Naive thymus-derived CD8-positive, alpha-beta T cell (primary cell): ENCODE data around the gene TBCEL. TPM values are rescaled to one million over a fixed set of nuclear protein-coding genes. Genes with fewer than 3 reads are reported as not detected.

Experiments used
- ATAC-seq, 2 donors: fragments of 150-1000 bp; cut with Tn5 transposase in 1 of 2; sonication (Bioruptor Pico), chemical (Tn5 transposase) in 1 of 2; 1 replicate in 1 of 2; 2 replicates in 1 of 2; pipeline ENCODE4 v1.10.0; 2021; ENCODE audit warnings: mild to moderate bottlenecking in 2 of 2, moderate library complexity in 2 of 2
- POLR2A ChIA-PET: fragments of 350-600 bp; sonication (Branson Sonifier 250); formaldehyde crosslinking; loops from one replicate; lab custom pipeline; 2021; ENCODE audit warnings: antibody characterized with exemption; lab: Charles Lee
- DNase-seq, 10 donors: peaks; one replicate each; pipeline versions ENCODE4 v3.0.0 to v3.0.0-alpha.2; 2020 to 2022
- H3K27ac Mint-ChIP-seq, 10 donors: one replicate each; pipeline ENCODE4 v1.8.0; 2020 to 2022; ENCODE audit warnings: mild to moderate bottlenecking in 10 of 10, mixed read lengths in 10 of 10, moderate library complexity in 4 of 10, inconsistent platforms in 1 of 10
- H3K27me3 Mint-ChIP-seq, 5 donors: one replicate each; pipeline ENCODE4 v1.8.0; 2021 to 2022; ENCODE audit warnings: mixed read lengths in 5 of 5
- H3K36me3 Mint-ChIP-seq, 3 donors: one replicate each; pipeline ENCODE4 v1.8.0; 2020 to 2022; ENCODE audit warnings: mixed read lengths in 3 of 3, mild to moderate bottlenecking in 2 of 3, inconsistent platforms in 1 of 3
- H3K4me1 Mint-ChIP-seq, 4 donors: one replicate each; pipeline ENCODE4 v1.8.0; 2021 to 2022; ENCODE audit warnings: mixed read lengths in 4 of 4
- H3K4me3 Mint-ChIP-seq, 10 donors: one replicate each; pipeline ENCODE4 v1.8.0; 2020 to 2022; ENCODE audit warnings: mild to moderate bottlenecking in 10 of 10, mixed read lengths in 10 of 10, moderate library complexity in 6 of 10, inconsistent platforms in 1 of 10
- H3K9me3 Mint-ChIP-seq, 9 donors: one replicate each; pipeline ENCODE4 v1.8.0; 2020 to 2022; ENCODE audit warnings: mixed read lengths in 9 of 9, mild to moderate bottlenecking in 3 of 9, inconsistent platforms in 1 of 9, moderate library complexity in 1 of 9
- polyA plus RNA-seq, 3 donors: library from polyadenylated mRNA; unstranded; fragments of 300-500 nt; fragmentation: Illumina TruSeq; gene quantifications; one replicate each; pipeline ENCODE4 v1.2.3, GENCODE V29; 2021
- total RNA-seq, 8 experiments: library from RNA in 2 of 8; stranded (reverse) in 2 of 8; gene quantifications; one replicate each; pipeline ENCODE4 v1.2.3 and lab custom pipeline; 2021 to 2026

TBCEL gene
- total RNA-seq (10 to 100 TPM; 25.1 to 29.2 TPM), polyA plus RNA-seq (1 to 10 TPM; 2.2 to 4.5 (median 4.3) TPM), total RNA-seq (lab: John Stamatoyannopoulos, UW) (5.7 to 14.7 (median 11.7) reads per million in 6 experiments)

- Mint-ChIP-seq H3K4me1 (peaks cover 18 to 45% (median 35%) of the 10 kb centered on the region in 4 donors), H3K9me3 (no peaks in the 10 kb centered on the region), H3K27me3 (peaks cover 0 to 13% (median 3%) of the 10 kb centered on the region in 5 donors), H3K4me3 (peak within 1 kb of the TSS; percentile 80 to 95 (median 91)), H3K27ac (peak within 1 kb of the TSS; percentile 83 to 97 (median 92)), H3K36me3 (no peaks in the 10 kb centered on the region)
- DNase-seq (peak; percentile 65 to 95 (median 82)), ATAC-seq (peak; percentile 81 to 85)
- POLR2A ChIA-PET = no interaction called here
Measured at GRCh38 chr11:121023848-121024751, at the start of gene TBCEL. Gene TBCEL (plus strand): TSS chr11:121024102. CDS start chr11:121045691, 21,589 bp downstream.

GRCh38 chr11:120974466-120974865 lies 49.4 kb upstream of the TBCEL start:
- DNase-seq = no peak
- peaks cover 21 to 71% (median 33%) of the 10 kb centered on the region in 5 donors for H3K27me3 Mint-ChIP-seq

GRCh38 chr11:120974965-120975364 lies 48.9 kb upstream of the TBCEL start:
- DNase-seq (no peak), ATAC-seq (no peak)
- Mint-ChIP-seq H3K4me1 (no peaks in the 10 kb centered on the region), H3K27ac (no peak overlapping the region), H3K9me3 (no peaks in the 10 kb centered on the region), H3K4me3 (no peak overlapping the region), H3K36me3 (no peaks in the 10 kb centered on the region), H3K27me3 (peaks cover 21 to 74% (median 35%) of the 10 kb centered on the region in 5 donors)
- POLR2A ChIA-PET = no interaction called here

More at GRCh38 chr11:120974466-120974865, 49.4 kb upstream of the TBCEL start:
- no peak overlapping the region for H3K27ac Mint-ChIP-seq
- POLR2A ChIA-PET = no interaction called here
- no peak for ATAC-seq
- no peaks in the 10 kb centered on the region for H3K9me3 Mint-ChIP-seq
- H3K36me3 Mint-ChIP-seq = no peaks in the 10 kb centered on the region
- no peaks in the 10 kb centered on the region for H3K4me1 Mint-ChIP-seq
- no peak overlapping the region for H3K4me3 Mint-ChIP-seq

- no peak for DNase-seq
- no peaks in the 10 kb centered on the region for H3K9me3 Mint-ChIP-seq
- H3K36me3 Mint-ChIP-seq = no peaks in the 10 kb centered on the region
- POLR2A ChIA-PET = no interaction called here
- no peak overlapping the region for H3K27ac Mint-ChIP-seq
- H3K27me3 Mint-ChIP-seq = peaks cover 24 to 59% (median 31%) of the 10 kb centered on the region in 5 donors
- H3K4me1 Mint-ChIP-seq = no peaks in the 10 kb centered on the region
- no peak for ATAC-seq
- H3K4me3 Mint-ChIP-seq = no peak overlapping the region
Measured at GRCh38 chr11:120977266-120978137, 46.4 kb upstream of the TBCEL start.

GRCh38 chr11:120978701-120979100 lies 45.2 kb upstream of the TBCEL start:
- DNase-seq (no peak), ATAC-seq (no peak)
- H3K27ac Mint-ChIP-seq = no peak overlapping the region
- no peaks in the 10 kb centered on the region for H3K36me3 Mint-ChIP-seq
- no peaks in the 10 kb centered on the region for H3K9me3 Mint-ChIP-seq
- H3K27me3 Mint-ChIP-seq = peaks cover 25 to 60% (median 36%) of the 10 kb centered on the region in 5 donors
- POLR2A ChIA-PET = no interaction called here
- H3K4me1 Mint-ChIP-seq = no peaks in the 10 kb centered on the region
- H3K4me3 Mint-ChIP-seq = no peak overlapping the region

GRCh38 chr11:120985718-120986569 lies 38.0 kb upstream of the TBCEL start:
- Mint-ChIP-seq H3K27ac (peak overlapping the region in 3 of 10 donors; percentile 61 to 81 (median 74)), H3K9me3 (no peaks in the 10 kb centered on the region), H3K4me1 (peaks cover 9 to 15% (median 10%) of the 10 kb centered on the region in 4 donors), H3K4me3 (peak overlapping the region; percentile 63 to 91 (median 81)), H3K27me3 (peaks cover 12 to 33% (median 28%) of the 10 kb centered on the region in 5 donors), H3K36me3 (no peaks in the 10 kb centered on the region)
- DNase-seq (peak in 9 of 10 donors; percentile 6 to 53 (median 20)), ATAC-seq (peak; percentile 93 to 96)
- POLR2A ChIA-PET = interaction anchor here (0.7 kb wide), 1 partner anchor 22 kb away, joined by 4 read pairs; no protein-coding TSS in a partner anchor

GRCh38 chr11:120988603-120989002 lies 35.3 kb upstream of the TBCEL start:
- H3K4me3 Mint-ChIP-seq = no peak overlapping the region
- H3K27ac Mint-ChIP-seq = no peak overlapping the region
- H3K4me1 Mint-ChIP-seq = peaks cover 9 to 15% (median 10%) of the 10 kb centered on the region in 4 donors
- no peak for ATAC-seq
- H3K36me3 Mint-ChIP-seq = no peaks in the 10 kb centered on the region
- no peaks in the 10 kb centered on the region for H3K9me3 Mint-ChIP-seq
- no peak for DNase-seq
- peaks cover 4 to 19% (median 13%) of the 10 kb centered on the region in 5 donors for H3K27me3 Mint-ChIP-seq
- POLR2A ChIA-PET = no interaction called here

- H3K4me3 Mint-ChIP-seq = no peak overlapping the region
- ATAC-seq (no peak), DNase-seq (no peak)
- H3K27me3 Mint-ChIP-seq = peaks cover under 1 to 12% (median 2%) of the 10 kb centered on the region in 5 donors
- no peaks in the 10 kb centered on the region for H3K36me3 Mint-ChIP-seq
- no peaks in the 10 kb centered on the region for H3K9me3 Mint-ChIP-seq
- POLR2A ChIA-PET = no interaction called here
- H3K4me1 Mint-ChIP-seq = peaks cover 0 to 1% (median under 1%) of the 10 kb centered on the region in 4 donors
- no peak overlapping the region for H3K27ac Mint-ChIP-seq
Measured at GRCh38 chr11:120991830-120992686, 31.8 kb upstream of the TBCEL start.

GRCh38 chr11:120994091-120994859 lies 29.6 kb upstream of the TBCEL start:
- Mint-ChIP-seq H3K27ac (no peak overlapping the region), H3K4me3 (no peak overlapping the region), H3K9me3 (no peaks in the 10 kb centered on the region), H3K27me3 (peaks cover 0 to 20% (median 4%) of the 10 kb centered on the region in 5 donors), H3K4me1 (no peaks in the 10 kb centered on the region), H3K36me3 (no peaks in the 10 kb centered on the region)
- ATAC-seq = no peak
- no peak for DNase-seq
- POLR2A ChIA-PET = no interaction called here

GRCh38 chr11:120995184-120995583 lies 28.7 kb upstream of the TBCEL start:
- H3K9me3 Mint-ChIP-seq = no peaks in the 10 kb centered on the region
- H3K36me3 Mint-ChIP-seq = no peaks in the 10 kb centered on the region
- H3K4me3 Mint-ChIP-seq = no peak overlapping the region
- POLR2A ChIA-PET = no interaction called here
- no peaks in the 10 kb centered on the region for H3K4me1 Mint-ChIP-seq
- ATAC-seq (no peak), DNase-seq (no peak)
- H3K27me3 Mint-ChIP-seq = peaks cover 0 to 22% (median 6%) of the 10 kb centered on the region in 5 donors
- H3K27ac Mint-ChIP-seq = no peak overlapping the region
